NCI-H1048 (cell line): ENCODE data around the gene MGAT5B.

ENCODE experiments used
- DNase-seq: peaks from one replicate; lab custom pipeline; 2025; lab: John Stamatoyannopoulos, UW

Gene MGAT5B

DNA sequence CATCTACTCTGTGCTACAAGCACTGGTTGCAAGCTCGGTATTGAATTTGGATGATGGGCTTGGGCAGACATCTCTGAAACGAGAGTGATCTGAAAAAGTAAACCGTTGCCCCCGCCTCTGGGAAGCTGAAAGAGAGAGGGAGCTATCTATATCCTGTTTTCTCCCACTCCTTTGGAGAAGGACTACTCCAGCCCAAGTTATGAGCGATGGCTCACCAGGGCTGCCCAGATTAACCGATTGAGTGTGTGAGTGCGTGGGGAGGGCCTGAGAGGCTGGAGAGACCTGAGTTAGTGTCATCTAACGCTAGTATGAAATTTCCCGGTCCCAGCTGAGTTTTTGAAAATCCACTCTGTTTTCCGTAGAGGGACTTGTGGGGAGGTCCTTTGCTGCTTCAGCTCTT lies 11.5 kb downstream of the MGAT5B start:
- DNase-seq, result no peak

DNA sequence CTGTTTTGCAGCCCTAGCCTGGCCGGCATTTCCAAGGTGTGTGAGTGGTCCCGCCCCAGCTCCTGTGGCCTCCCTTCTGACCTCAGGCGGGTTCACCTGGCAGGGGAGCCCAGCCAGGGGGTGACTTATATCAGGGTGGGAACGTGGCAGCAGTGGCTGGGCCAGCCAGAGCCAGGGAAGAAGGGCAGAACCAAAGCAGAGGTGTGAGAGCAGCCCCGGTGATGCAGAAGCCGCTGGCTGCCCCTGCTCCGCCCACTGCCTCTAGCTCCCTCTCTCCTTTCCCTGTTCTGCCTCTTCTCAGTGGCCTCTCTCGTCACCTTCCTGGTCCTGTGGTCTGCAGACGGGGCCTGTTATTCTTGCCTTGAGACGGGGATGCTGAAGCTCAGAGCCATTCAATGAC lies 12.1 kb downstream of the MGAT5B start:
- DNase-seq, result no peak

DNA sequence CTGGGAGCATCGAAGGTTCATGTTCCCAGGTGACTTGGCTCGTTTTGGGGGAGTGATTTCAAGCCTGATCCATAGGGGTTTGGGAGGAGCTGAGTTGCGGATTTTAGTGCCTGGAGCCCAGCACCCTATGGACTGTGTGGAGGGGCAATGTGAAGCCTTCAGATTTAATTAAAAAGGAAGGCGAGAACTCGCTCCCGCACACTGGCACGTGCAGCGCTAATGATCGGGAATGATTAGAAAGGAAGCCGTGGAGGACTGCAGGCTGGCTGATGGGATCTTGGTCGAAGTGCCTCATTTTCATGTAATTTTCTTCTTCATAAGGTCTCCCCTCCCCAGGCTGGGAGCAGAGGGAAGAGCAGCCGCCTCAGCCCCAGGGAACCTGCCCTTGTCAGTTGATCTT lies 12.8 kb downstream of the MGAT5B start:
- DNase-seq, result no peak

DNA sequence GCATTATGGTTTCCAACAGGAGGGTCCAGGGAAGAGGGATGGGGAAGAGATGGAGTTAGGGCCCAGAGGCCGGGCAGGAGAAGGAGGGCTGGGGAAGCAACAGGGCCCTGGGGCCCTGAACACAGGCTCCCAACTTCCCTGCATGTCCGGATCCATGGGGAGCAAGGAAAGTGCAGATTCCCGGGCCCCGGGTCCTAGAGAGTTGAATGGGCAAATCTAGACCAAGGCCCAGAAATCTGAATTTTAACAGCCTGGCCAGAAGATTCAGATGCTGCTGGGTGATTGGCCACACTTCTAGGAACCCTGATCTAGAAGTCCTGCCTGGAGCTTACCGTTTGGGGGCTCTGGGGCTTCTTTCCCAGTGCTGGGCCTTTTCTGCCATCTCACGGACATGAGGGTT lies 13.2 kb downstream of the MGAT5B start:
- DNase-seq, result no peak

DNA sequence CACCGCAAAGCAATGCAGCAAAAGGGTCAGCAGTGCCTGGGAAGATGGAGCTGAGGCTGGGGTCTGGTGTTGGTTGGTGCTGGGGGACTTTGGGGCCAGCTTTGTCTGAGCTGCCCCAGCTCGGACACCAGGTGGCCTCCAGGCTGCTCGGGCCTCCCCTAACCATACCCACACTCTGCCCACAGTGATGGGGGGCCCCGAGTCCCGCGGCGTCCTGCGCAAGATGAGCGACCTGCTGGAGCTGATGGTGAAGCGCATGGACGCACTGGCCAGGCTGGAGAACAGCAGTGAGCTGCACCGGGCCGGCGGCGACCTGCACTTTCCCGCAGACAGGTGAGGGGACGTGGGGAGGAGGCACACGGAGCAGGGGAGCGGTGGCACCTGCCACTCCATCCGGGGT lies 13.8 kb downstream of the MGAT5B start:
- no peak for DNase-seq

DNA sequence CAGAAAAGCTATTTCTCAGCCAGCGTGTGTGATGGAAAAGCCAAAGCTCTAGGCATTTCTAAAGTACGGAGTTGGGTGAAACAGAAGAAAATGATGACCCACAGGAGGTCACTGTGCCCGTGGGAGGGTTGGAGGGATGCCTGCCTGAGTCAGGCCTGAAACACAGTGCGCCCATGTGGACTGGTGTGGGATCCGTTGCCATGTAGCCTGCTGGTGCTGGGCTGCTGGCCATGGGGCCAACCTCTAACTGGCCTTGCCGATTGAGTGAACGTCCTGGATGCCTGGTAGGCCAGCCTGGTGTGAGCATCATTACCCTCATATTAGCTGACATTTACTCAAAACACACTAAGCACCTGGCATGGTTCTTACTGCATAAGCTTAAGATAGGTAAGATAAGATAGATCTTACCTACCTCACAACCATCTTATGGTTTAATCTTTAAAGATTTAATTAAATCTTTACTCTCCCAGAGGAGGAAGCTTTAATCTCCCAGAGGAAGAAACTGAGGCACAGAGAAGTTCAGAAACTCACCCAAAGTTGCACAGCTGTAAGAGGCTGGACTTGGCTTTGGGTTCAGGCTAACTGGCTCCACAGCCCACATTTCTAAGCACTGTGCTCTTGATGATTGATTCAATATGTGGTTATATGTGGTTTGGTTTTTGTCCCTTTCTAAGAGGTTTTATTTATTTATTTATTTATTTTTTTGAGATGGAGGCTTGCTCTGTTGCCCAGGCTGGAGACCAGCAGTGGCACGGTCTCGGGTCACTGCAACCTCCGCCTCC lies 15.7 kb downstream of the MGAT5B start:
- no peak for DNase-seq

DNA sequence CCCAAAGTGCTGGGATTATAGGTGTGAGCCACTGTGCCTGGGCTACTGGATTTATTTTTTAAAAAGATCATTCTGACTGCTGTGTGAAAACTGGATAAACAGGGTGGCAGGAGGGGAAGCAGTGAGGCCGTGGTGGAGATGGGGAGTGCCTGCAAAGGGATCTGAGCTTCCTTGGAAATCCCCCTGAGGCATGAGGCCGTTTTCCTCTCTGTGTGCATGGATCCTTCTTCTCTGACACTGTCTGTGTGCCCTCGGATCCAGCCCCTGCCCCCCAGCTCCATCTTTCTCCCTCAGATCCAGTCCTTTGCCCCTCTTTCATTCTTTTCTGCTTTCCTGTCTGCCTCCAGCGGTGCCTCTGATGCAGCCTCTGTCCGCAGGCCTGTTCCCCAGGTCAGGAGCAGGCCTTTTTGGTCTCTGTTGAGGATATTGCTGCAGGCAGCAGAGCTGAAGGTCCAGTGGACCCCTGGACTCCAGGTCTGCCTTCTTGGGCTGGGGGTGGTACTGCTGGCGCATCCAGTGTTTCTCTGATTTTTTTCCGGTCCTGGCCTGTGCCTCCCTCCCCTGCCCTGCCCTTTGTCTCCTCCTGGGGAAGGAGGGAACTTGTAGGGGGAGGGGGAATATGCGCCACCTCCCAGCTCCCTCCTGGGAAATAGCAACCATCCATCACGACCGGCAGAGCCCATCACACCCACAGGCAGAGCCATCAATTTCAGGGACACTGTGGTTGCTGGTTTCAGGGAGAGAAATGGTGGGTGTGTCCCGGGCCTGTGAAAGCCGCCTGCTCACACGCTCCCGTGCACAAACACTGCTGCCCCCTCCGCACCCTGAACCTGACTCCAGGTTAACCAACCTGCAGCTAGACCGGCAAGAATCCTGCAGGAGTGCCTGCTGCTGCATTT lies 17.0 kb downstream of the MGAT5B start:
- DNase-seq, result no peak

DNA sequence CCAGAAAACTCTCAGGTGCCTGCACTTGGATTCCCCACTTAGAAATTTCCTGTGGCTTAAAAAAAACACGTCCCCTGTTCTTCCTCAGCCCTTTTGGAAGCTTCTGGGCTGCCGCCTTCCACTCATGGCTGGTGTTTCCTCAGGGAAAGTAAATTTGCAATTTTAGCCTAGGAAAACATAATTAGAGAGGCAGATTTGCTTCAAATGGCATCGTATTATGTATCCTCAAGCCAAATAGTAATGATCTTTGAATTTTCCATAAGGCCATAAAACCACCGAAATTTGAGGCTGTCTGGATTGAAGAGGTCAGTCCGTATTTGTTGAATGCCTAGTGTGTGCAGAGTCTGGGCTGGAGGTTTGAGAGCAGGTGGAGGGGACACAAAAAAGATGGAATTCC lies 17.7 kb downstream of the MGAT5B start:
- no peak for DNase-seq

DNA sequence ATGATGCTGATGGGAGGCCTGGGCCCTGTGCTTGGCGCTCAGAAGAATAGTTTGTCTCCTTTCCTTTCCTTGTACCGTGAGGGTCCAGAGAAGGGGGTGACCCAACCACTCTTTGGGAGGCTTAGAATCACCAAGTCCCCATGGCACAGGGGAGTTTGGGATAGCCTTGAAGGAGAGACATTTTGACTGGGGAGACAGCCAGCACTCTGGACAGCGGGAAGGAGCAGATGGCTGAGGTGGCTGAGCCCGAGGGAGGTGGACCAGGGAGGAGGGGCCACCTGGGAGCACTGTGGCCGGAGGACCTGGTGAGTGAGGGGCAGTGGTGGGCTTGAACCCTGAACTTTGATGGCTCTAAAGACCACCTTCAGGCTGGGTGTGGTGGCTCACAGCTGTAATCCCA lies 18.2 kb downstream of the MGAT5B start:
- DNase-seq, result no peak

DNA sequence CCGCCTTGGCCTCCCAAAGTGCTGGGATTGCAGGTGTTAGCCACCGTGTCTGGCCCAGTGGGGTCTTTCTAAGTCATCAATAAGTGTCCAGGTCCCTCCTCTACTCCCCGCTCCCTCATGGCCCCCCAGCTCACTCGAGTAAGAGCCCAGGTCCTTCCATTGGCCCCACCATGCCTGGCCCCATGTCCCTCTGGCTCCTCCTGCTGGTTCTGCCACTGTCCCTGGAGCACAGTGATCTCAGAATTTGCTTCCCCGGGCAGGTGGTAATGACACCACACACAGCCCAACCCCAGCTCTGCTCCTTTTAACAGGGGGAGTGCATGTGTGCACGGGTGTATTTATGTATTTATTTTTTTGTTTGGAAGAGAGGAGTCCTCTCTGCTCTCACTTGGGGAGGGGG lies 19.6 kb downstream of the MGAT5B start:
- no peak for DNase-seq

DNA sequence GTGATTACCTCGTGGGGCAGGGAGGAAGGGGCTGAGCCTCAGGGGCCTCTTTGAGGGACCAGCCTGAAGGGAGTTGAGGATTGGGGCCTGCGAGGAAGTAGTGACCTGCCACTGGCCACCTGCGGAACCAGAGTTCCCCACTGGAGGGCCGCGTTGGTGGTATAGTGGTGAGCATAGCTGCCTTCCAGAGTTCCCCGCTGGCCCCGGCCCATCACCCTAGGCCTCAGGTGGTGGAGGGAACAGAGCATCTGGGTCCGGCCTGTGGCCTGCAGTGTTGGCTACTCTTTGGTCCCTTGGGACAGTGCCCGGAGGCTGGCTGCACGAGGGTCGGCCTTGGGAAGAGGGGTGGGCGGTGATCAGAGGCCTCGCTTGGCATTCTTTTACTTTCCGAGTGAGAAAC lies 20.5 kb downstream of the MGAT5B start:
- DNase-seq, result no peak

DNA sequence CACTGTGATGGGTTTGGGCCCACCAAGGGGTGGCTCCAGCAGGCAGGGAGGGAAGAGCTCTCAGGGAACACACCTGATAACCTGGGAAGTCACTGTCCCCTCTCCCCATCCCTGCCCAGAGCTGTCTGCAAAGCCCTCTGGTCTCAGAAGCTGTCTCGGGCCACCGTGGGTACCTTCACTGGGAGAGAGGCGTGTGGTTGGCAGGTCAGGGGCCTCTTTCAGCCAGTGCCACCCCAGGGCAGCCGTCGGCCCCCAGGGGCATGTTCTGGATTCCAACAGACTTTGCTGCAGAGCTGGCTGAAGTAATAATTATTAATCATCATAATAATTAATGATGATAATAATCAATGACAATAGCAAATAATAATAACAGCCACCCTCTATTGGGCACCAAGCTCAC lies 21.1 kb downstream of the MGAT5B start:
- DNase-seq, result no peak

DNA sequence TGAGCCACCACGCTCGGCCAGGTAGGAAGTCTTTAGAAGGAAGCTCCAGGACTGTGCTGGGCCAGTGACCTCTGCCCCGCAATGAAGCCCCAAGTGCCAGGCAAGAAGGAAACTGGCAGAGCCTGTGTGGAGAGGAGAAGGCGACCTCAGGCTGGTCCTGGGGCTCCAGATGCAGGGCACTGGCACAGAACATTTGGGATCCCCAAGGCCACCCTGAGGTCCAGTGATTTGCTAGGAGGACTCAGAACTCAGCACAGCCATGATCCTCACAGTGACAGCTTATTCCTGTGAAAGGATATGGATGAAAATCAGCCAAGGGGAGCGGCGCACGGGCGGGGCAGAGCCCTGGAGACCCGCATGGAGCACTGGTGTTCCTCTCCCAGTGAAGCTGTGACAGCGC lies 24.1 kb downstream of the MGAT5B start:
- no peak for DNase-seq

DNA sequence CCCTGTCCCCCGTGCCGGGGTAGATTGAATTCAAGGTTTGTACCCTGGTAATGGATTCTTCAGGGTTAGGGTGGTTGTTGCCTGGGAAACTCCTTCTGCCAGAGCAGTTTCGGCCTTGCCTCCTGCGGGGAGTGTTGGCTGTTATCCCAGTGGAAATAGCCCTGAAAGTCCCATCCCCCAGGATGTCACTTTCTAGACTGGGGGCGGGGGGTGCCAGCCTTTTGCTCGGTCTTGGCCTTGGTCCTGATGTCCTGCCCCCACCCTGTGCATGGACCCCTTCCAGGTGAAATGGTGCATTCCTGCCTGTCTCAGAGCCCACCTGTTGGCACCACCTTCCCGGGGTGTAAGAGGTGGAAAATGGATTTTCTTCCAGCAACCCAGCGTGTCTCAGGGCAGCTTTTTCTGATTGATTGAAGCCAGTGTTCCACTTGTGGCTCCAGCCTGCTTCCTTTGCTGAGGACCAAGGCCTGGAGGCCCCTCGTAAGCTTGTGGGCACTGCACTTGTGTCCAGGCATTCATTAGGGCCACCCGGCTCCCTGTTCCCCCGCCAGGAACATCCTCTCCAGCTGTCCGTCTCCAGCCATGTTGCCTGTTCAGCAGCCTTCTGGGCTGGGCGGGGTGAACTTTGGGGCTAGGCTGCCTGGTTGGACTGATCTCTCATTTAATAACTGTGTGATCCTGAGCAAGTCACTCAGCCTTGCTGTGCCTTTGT lies 25.6 kb downstream of the MGAT5B start:
- DNase-seq, result no peak

DNA sequence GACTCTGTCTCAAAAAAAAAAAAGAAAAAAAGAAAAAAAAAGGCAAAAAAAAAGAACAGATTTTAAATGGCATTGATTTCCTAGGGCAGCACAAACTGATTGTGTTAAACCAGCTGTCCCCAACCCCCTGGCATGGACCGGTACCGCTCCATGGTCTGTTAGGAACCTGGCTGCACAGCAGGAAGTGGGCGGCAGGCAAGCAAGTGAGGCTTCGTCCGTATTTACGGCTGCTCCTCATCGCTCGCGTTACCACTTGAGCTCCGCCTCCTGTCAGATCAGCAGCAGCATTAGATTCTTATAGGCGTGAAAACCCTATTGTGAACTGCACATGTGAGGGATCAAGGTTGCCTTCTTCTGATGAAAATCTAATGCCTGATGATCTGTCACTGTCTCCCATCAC lies 26.6 kb downstream of the MGAT5B start:
- no peak for DNase-seq

DNA sequence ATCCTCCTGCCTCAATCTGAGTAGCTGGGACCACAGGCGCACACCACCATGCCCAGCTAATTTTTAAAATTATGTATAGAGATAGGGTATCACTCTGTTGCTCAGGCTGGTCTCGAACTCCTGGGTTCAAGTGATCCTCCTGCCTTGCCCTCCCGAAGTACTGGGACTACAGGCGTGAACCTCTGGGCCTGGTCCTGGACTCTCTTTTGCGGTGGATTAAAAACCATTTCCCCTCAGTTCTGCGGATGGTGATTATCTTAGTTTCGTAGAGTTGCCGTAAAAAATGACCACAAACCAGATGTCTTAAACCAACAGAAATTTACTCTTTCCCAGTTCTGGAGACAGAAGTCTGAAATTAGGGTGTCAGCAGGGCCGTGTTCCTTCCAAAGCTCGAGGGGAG lies 28.8 kb downstream of the MGAT5B start:
- no peak for DNase-seq

DNA sequence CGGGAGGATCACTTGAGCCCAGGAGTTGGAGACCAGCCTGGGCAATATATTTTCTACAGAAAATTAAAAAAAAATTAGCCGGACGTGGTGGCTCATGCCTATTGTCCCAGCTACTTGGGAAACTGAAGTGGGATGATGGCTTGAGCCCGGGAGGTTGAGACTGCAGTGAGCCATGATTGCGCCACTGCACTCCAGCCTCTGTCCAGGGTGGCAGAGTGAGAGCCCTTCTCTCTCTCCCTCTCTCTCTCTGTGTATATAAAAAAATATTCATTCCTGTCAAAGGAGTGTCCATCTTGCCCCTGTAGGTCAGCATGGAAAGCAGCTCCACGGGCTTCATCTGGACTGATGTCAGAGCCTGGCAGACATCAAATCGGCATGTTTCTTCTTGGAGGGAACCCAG lies 31.2 kb downstream of the MGAT5B start:
- DNase-seq, result no peak

DNA sequence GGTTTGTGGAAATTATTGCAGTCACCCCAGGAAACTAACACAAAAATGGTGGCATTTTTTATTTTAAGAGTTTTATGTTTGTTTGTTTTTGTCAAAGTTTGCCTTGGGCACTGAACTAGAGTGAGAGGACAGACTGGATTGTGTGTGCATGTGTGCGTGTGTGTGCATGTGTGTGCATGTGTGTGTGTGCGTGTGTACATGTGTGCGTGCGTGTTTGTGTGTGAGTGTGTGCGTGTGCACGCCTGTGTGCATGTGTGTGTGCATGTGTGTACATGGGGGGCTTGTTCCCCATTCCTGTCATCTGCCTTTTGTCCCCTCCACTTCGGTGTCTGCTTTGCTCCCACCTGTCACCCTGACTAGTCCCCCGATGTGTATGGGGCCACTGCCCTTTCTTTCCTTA lies 32.5 kb downstream of the MGAT5B start:
- no peak for DNase-seq

DNA sequence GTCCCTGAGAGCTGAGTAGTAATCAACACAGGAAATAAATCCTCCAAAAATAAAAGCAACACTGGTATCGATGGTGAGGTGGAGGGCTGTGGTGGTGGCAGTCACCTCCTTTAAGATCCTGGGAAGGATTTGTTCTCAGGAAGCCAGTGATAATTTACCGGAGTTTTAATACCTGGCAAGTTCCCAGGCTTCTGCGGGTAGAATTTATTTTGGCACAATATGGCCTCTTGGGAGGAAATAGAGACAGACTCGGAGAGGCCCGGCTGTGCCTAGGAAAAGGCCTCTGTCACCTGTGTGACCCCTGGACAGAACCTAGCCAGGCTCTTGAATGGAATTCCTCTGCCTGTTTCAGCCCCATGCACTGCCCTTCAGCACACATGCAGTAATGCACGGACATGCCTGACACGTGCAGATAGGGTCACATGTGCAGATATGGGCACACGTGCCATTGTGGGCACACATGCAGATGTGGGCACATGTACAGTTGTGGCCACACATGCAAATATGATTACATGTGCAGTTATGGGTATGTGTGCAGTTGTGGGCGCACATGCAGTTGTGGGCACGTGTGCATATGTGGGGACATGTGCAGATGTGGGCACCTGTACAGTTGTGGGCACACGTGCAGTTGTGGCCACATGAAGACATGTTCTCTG lies 33.5 kb downstream of the MGAT5B start:
- DNase-seq, result no peak

DNA sequence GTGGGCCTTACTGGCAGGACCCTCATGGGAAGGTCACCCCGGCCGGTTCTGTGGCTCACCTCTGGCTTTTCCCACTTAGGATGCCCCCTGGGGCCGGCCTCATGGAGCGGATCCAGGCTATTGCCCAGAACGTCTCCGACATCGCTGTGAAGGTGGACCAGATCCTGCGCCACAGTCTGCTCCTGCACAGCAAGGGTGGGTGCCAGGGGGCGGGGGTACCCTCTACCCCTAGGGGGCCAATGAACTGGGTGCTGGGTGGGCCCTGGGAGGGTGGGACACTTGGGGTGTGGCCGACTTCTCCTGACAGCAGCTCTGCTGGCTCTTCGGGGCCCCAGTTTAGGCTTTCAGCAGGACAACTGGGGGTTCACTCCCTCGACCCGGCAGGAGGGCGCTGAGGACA lies 34.3 kb downstream of the MGAT5B start:
- no peak for DNase-seq

DNA sequence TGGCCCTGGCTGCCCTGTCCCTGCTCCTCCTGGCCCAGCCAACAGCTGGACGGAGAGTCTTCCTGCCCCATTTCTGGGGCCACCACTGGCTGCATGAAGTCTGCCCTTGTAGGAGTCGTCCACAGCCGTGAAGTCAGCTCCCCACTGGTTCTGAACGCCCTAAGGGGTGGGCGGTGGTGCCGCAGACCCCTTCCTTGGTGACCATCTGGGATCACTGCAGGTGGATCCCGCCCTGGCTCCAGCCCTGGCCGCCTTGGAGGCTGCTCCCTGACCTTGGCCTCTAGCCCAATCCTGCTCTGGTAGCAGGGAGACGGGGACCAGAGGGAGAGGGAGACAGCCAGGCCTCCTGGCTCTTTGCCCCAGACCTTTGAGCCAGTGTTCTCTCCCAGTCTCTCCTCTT lies 35.4 kb downstream of the MGAT5B start:
- DNase-seq, result no peak

DNA sequence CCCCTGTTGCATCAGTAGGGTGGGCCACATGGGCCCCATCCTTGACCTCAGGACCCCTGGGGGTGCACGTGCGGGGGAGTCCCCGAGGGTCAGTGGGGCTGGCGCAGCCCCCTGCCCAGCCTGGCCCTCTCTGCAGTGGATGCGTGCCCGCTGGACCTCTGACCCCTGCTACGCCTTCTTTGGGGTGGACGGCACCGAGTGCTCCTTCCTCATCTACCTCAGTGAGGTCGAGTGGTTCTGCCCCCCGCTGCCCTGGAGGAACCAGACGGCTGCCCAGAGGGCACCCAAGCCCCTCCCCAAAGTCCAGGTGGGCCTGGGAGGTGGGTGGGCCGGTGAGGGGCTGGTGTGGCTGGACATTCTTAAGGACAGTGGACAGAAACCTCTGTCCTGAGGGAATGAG lies 35.9 kb downstream of the MGAT5B start:
- DNase-seq, result no peak
